ENCODE results near the gene SRGAP2B. TPM values are rescaled to one million over a fixed set of nuclear protein-coding genes. Genes with fewer than 3 reads are reported as not detected.
"Not testable (repeated sequence)": the region's sequence is repeated elsewhere in the genome, so short reads cannot be mapped to it uniquely, and the experiment has no call there.

SRGAP2B gene
- total RNA-seq, 2 donors from 2014 or later: 24.1 to 24.4 TPM

GRCh38 chr1:144966488-144966887 is 128.6 kb downstream of the SRGAP2B start:
- H3K4me1 Mint-ChIP-seq; ATAC-seq (replicated peaks); H3K4me3 Mint-ChIP-seq; H3K27ac Mint-ChIP-seq; H3K9me3 Mint-ChIP-seq; H3K27me3 Mint-ChIP-seq; H3K36me3 Mint-ChIP-seq (ENCODE audit: low read depth): not testable (repeated sequence)

- ATAC-seq (replicated peaks); H3K4me3 Mint-ChIP-seq; H3K4me1 Mint-ChIP-seq; H3K9me3 Mint-ChIP-seq; H3K27me3 Mint-ChIP-seq; H3K36me3 Mint-ChIP-seq (ENCODE audit: low read depth); H3K27ac Mint-ChIP-seq: not testable (repeated sequence)
Measured at GRCh38 chr1:144964765-144965164, 130.4 kb downstream of the SRGAP2B start.

GRCh38 chr1:144964186-144964585 is 130.9 kb downstream of the SRGAP2B start:
- not testable (repeated sequence) for H3K27ac Mint-ChIP-seq; H3K27me3 Mint-ChIP-seq; H3K36me3 Mint-ChIP-seq (ENCODE audit: low read depth); H3K9me3 Mint-ChIP-seq; ATAC-seq (replicated peaks); H3K4me3 Mint-ChIP-seq; H3K4me1 Mint-ChIP-seq

GRCh38 chr1:144963571-144963970 is 131.6 kb downstream of the SRGAP2B start:
- not testable (repeated sequence) for ATAC-seq (replicated peaks); H3K4me3 Mint-ChIP-seq; H3K9me3 Mint-ChIP-seq; H3K36me3 Mint-ChIP-seq (ENCODE audit: low read depth); H3K4me1 Mint-ChIP-seq; H3K27me3 Mint-ChIP-seq; H3K27ac Mint-ChIP-seq

DNA sequence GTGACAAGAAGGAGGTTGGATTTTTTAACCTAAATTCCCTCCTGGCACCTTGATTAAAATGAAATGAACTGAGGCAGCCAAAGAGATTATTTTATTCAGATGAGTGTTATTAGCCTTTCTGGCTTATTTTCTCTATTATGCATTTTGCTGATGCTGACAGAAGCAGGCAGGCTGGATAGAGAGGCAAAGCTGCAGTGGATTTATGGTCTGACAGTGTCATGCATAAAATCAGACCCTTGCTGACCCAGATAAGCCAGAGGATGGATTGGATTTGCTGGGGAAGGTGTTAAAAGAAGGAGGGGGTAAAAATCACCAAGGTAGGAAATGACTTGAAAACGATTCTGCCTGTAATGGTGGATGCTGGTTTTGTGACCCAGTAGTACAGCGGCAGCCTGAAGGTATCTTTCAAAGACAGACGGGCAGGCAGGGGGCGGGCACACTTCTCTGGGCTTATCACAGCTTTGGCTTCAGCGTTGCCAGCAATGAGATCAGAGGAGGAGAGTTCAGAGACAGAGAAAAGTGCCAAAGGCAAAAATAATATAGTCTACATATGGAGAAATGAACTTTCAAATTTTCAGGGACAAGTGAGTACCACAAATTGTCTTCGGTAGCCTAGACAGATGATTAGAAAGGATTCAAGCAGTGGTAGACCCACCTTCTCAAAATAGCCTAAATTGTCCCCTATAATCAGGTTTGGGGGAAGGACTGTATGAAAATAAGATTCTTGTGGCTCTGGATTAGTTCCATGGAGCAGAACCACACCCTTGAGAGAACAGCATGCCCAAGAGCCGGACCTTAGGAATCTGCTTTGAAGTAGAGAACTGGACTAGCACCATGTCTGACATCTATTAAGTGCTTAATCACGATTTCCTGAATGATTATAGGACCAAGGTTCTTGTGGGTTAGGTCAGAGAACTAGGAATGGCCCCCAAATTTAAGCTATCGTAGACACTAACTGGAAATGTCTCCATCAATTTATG is 133.2 kb downstream of the SRGAP2B start:
- H3K4me3 Mint-ChIP-seq; H3K27me3 Mint-ChIP-seq; ATAC-seq (replicated peaks); H3K27ac Mint-ChIP-seq; H3K4me1 Mint-ChIP-seq; H3K9me3 Mint-ChIP-seq; H3K36me3 Mint-ChIP-seq (ENCODE audit: low read depth): not testable (repeated sequence)

GRCh38 chr1:144960929-144961488 is 134.1 kb downstream of the SRGAP2B start:
- H3K36me3 Mint-ChIP-seq (ENCODE audit: low read depth); H3K27ac Mint-ChIP-seq; H3K4me1 Mint-ChIP-seq; ATAC-seq (replicated peaks); H3K9me3 Mint-ChIP-seq; H3K4me3 Mint-ChIP-seq; H3K27me3 Mint-ChIP-seq: not testable (repeated sequence)

DNA sequence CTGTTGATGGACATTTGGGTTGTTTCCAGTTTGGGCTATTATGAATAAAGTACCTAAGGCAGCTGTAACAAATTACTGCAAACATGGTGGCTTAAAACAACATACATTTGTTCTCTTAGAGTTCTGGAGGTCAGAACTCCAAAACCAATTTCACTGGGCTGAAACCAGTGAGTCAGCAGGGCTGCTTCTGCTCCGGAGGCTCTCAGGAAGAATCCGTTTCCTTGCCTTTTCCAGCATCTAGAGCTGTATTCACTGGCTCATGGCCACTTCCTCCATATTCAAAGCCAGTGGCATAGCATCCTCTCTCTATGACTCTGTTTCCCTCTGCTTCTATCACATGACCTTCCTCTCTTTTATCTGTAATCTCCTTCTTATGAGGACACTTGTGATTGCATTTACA is 146.7 kb downstream of the SRGAP2B start:
- not testable (repeated sequence) for H3K4me1 Mint-ChIP-seq; ATAC-seq (replicated peaks); H3K9me3 Mint-ChIP-seq; H3K4me3 Mint-ChIP-seq; H3K27me3 Mint-ChIP-seq; H3K27ac Mint-ChIP-seq; H3K36me3 Mint-ChIP-seq (ENCODE audit: low read depth)

DNA sequence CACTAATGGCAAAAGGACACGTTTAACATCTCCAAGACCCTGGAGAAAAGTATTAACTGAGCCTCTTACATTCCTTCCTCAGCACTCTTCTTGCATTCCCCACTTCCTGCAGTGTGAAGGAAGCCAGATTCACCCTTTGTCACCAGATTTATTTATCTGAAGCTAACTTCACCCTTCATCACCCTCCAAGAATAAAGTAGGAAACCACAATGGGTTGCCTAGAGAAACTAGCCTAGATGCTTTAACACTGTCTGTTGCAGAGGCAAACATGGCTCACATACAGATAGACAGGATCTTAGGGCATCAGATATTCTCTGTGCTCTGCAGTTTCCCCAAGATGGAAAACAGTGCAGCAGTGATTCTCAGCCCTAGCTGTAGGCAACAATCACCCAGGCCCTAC is 147.6 kb downstream of the SRGAP2B start:
- not testable (repeated sequence) for H3K36me3 Mint-ChIP-seq (ENCODE audit: low read depth); H3K9me3 Mint-ChIP-seq; H3K27me3 Mint-ChIP-seq; ATAC-seq (replicated peaks); H3K27ac Mint-ChIP-seq; H3K4me1 Mint-ChIP-seq; H3K4me3 Mint-ChIP-seq

DNA sequence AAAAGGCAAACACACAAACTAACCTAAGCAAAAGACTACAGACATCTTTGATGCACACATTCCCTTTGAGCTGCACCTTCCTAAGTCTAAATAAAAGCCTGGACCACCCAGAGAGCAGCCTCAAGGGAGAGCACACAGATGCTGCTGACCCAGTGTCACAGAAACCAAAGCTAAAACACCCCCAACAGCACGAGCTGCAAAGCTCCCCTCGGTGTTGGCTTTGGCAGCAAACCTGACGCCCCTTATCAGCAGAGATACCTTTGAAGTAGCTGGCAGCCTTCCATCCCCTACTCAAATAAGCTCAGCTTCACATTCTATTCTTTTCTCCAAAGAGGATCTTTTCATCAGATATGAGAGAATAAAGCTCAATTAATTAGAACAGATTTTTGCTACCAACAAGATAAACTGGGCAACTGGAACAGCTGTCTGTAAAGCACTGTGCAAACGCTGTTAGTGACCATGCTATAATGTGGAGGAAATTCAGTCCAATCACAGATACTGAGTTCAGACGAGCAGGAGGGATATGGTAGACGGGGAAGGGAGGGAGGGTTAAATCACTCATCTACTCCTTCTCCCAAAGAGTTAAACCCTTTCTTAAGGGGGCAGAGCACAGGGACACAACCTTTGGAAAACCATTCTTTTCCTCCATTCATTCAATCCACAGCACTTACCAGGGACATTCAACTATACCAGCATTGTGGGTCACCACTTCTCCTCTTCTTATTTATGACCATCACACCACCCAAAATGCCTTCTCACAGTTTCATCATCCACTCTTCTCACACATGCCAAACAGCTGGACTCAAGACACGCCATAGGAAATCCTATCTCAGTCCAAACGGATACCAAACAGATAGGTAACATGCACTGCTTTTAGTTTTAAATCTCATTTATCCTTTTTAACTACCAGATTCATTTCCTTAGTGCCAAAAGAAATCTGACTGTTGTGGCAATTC is 148.3 kb downstream of the SRGAP2B start:
- not testable (repeated sequence) for H3K27me3 Mint-ChIP-seq; H3K9me3 Mint-ChIP-seq; H3K4me1 Mint-ChIP-seq; H3K4me3 Mint-ChIP-seq; ATAC-seq (replicated peaks); H3K27ac Mint-ChIP-seq; H3K36me3 Mint-ChIP-seq (ENCODE audit: low read depth)

- not testable (repeated sequence) for H3K4me3 Mint-ChIP-seq; H3K4me1 Mint-ChIP-seq; H3K36me3 Mint-ChIP-seq (ENCODE audit: low read depth); H3K9me3 Mint-ChIP-seq; H3K27me3 Mint-ChIP-seq
- ATAC-seq (replicated peaks): peak; percentile 87
- H3K27ac Mint-ChIP-seq: peak overlapping the region; percentile 52
Measured at GRCh38 chr1:144941710-144942109, 153.4 kb downstream of the SRGAP2B start.

DNA sequence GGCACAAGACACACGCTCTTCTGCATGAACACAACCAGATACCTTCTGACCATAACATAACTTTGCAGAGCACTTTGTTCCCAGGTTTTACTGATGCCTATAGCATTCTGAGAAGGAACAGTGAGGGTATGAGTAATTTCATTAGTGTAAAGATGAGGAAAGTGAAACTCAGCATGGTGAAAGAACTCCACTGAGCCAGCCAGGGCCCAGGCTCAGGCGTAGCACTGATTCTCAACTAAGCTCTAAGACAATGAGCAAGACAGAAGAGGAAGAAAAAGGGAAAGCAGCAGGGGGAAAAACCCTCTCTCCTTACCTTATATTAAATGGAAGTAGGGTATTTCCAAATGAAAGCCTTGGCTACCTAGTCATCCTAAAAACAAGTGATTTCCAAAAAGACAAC is 155.1 kb downstream of the SRGAP2B start:
- Mint-ChIP-seq H3K4me3 (peak overlapping the region; percentile 33), H3K27ac (peak overlapping the region; percentile 88)
- not testable (repeated sequence) for H3K4me1 Mint-ChIP-seq; H3K27me3 Mint-ChIP-seq; H3K36me3 Mint-ChIP-seq (ENCODE audit: low read depth); H3K9me3 Mint-ChIP-seq
- peak; percentile 89 for ATAC-seq (replicated peaks)

GRCh38 chr1:144938627-144939026 is 156.5 kb downstream of the SRGAP2B start:
- H3K36me3 Mint-ChIP-seq (ENCODE audit: low read depth); H3K9me3 Mint-ChIP-seq; H3K27me3 Mint-ChIP-seq; H3K4me1 Mint-ChIP-seq; H3K4me3 Mint-ChIP-seq; ATAC-seq (replicated peaks); H3K27ac Mint-ChIP-seq: not testable (repeated sequence)

DNA sequence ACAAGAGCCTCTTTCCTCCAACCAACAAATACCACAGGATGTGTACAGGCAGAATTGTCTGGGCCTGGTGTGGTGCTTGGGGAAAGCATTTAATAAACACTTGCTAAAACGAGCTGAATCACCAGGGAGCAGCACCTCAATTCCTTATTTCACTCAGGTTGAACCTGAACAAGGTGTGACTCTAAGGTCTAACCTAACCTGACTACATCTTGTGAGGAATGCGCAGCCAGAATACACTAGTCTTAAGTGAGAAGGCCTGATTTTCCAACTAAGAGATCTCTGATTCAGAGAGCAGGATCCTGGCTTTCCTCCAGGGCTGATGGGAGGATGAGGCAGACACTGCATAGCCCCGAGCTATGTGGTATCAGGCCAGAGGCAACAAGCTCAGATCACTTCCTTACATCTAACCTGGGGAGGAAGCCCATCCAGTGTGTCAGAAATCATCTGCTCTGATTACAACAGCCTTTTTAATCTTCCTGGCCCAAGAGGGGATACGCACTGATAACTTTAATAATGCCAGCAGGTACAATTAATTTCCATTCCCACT is 158.9 kb downstream of the SRGAP2B start:
- not testable (repeated sequence) for H3K9me3 Mint-ChIP-seq; H3K27ac Mint-ChIP-seq; H3K27me3 Mint-ChIP-seq; H3K4me1 Mint-ChIP-seq; H3K4me3 Mint-ChIP-seq; H3K36me3 Mint-ChIP-seq (ENCODE audit: low read depth); ATAC-seq (replicated peaks)

DNA sequence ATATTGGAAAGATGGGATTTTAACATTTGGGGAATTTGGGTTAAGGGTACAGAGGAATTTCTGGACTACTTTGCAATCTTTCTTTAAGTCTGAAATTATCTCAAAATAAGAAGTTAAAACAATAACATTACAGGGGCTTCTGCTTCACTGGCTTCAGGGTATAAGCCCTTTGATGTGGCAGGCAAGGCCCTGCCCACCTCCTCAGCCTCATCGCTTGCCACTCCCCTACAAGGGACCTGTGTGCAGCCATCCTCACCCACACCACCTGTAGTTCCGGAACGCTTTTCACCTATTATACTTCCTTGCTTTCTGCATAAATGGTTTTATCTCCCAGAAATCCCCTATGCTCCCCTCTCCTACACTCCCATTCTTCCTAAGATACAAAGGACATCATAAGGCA is 159.8 kb downstream of the SRGAP2B start:
- not testable (repeated sequence) for H3K36me3 Mint-ChIP-seq (ENCODE audit: low read depth); H3K4me1 Mint-ChIP-seq; H3K27me3 Mint-ChIP-seq; H3K9me3 Mint-ChIP-seq; ATAC-seq (replicated peaks); H3K4me3 Mint-ChIP-seq; H3K27ac Mint-ChIP-seq
